ENCODE measurements around the gene HDHD2. TPM values are rescaled to one million over a fixed set of nuclear protein-coding genes. Genes with fewer than 3 reads are reported as not detected.

Gene HDHD2
- total RNA-seq, 4 donors from 2014 or later, result 16.5 to 44.4 (median 29.6) TPM

DNA sequence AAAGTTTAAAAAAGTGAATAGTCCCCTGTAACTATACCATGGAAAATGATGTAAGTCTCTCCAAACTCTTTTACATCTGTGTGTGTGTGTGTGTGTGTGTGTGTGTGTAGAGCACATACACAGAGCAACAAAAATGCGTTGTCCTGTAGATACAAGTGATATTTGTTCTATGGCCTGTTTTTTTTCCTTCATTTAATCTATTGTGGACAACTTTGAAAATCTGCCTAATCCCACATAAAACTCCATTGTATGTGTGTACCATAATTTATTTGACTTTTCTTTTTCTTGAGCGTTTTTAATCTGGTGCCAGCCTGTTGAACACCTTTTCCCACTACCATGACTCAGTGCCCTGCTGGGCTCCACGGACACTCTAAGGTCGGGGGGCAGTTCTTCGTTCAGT is 62.6 kb downstream of the HDHD2 start:
- Histone ChIP-seq H3K9me3 (no peaks in the 10 kb centered on the region), H3K36me3 (peaks cover 0 to 8% (median 0%) of the 10 kb centered on the region in 3 donors), H3K4me3 (no peak overlapping the region), H3K27ac (no peak overlapping the region), H3K27me3 (no peaks in the 10 kb centered on the region), H3K4me1 (no peaks in the 10 kb centered on the region)
- 65 to 68% methylated on average over 5 of the region's 5 CpGs for WGBS, 2 donors
- DNase-seq (ENCODE audit: low spot score in 2 of 2), result no peak
- TF ChIP-seq EP300 (IDR thresholded peaks at IDR 0.05), result no peak
- no peak for TF ChIP-seq CTCF (IDR thresholded peaks at IDR 0.05)
- TF ChIP-seq POLR2A (IDR thresholded peaks at IDR 0.05), result no peak

DNA sequence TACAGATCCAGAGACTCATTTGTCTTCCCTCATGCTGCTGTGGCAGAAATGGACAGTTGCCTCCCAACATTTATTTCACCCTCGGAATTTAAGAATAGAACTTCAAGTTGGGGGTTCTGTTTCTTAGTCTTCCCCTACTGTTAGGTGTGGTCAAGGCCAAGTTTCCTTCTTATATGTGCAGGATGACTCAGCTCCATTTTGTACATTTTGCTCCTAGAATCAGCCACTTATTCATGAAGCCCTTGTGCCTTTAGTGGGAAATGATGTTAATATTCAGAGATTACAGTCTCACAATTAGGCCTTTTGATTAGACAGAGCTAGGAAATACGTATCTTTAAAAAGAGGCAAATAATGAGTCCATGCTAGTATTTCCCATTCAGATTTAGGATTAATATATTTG is 68.7 kb downstream of the HDHD2 start:
- Histone ChIP-seq H3K36me3 (peaks cover 0 to 7% (median 0%) of the 10 kb centered on the region in 3 donors), H3K27me3 (no peaks in the 10 kb centered on the region), H3K9me3 (no peaks in the 10 kb centered on the region), H3K4me3 (no peak overlapping the region), H3K4me1 (peaks cover 0 to 5% (median 0%) of the 10 kb centered on the region in 4 donors), H3K27ac (no peak overlapping the region)
- 71 to 81% methylated on average over 2 of the region's 2 CpGs for WGBS, 2 donors
- no peak for TF ChIP-seq POLR2A (IDR thresholded peaks at IDR 0.05)
- no peak for TF ChIP-seq CTCF (IDR thresholded peaks at IDR 0.05)
- no peak for TF ChIP-seq EP300 (IDR thresholded peaks at IDR 0.05)
- no peak for DNase-seq (ENCODE audit: low spot score in 2 of 2)

GRCh38 chr18:47080872-47081271 is 69.4 kb downstream of the HDHD2 start:
- H3K9me3 ChIP-seq, result no peaks in the 10 kb centered on the region
- no peaks in the 10 kb centered on the region for H3K36me3 ChIP-seq
- WGBS, 2 donors, result 92 to 94% methylated on average over 2 of the region's 2 CpGs
- TF ChIP-seq CTCF (IDR thresholded peaks at IDR 0.05) (no peak), EP300 (IDR thresholded peaks at IDR 0.05) (no peak), POLR2A (IDR thresholded peaks at IDR 0.05) (no peak)
- H3K4me3 ChIP-seq, result no peak overlapping the region
- no peak overlapping the region for H3K27ac ChIP-seq
- peaks cover 0 to 5% (median 0%) of the 10 kb centered on the region in 4 donors for H3K4me1 ChIP-seq
- no peak for DNase-seq (ENCODE audit: low spot score in 2 of 2)
- no peaks in the 10 kb centered on the region for H3K27me3 ChIP-seq

- H3K9me3 ChIP-seq, result no peaks in the 10 kb centered on the region
- no peaks in the 10 kb centered on the region for H3K36me3 ChIP-seq
- TF ChIP-seq CTCF (IDR thresholded peaks at IDR 0.05) (no peak), EP300 (IDR thresholded peaks at IDR 0.05) (no peak), POLR2A (IDR thresholded peaks at IDR 0.05) (no peak)
- no peak overlapping the region for H3K4me3 ChIP-seq
- no peak for DNase-seq (ENCODE audit: low spot score in 2 of 2)
- 58 to 59% methylated on average over 7 of the region's 7 CpGs for WGBS, 2 donors
- H3K27ac ChIP-seq, result no peak overlapping the region
- H3K27me3 ChIP-seq, result no peaks in the 10 kb centered on the region
- H3K4me1 ChIP-seq, result peaks cover 0 to 5% (median 0%) of the 10 kb centered on the region in 4 donors
Observed at GRCh38 chr18:47077111-47077510, 73.2 kb downstream of the HDHD2 start.

- no peak overlapping the region for H3K27ac ChIP-seq
- TF ChIP-seq CTCF (IDR thresholded peaks at IDR 0.05), result no peak
- TF ChIP-seq POLR2A (IDR thresholded peaks at IDR 0.05), result no peak
- TF ChIP-seq EP300 (IDR thresholded peaks at IDR 0.05), result no peak
- H3K27me3 ChIP-seq, result no peaks in the 10 kb centered on the region
- H3K9me3 ChIP-seq, result no peaks in the 10 kb centered on the region
- 35 to 44% methylated on average over 13 of the region's 13 CpGs for WGBS, 2 donors
- no peak overlapping the region for H3K4me3 ChIP-seq
- H3K36me3 ChIP-seq, result no peaks in the 10 kb centered on the region
- peaks cover 0 to 5% (median 0%) of the 10 kb centered on the region in 4 donors for H3K4me1 ChIP-seq
- no peak for DNase-seq (ENCODE audit: low spot score in 2 of 2)
Observed at GRCh38 chr18:47075098-47075883, 75.0 kb downstream of the HDHD2 start.

Measured in tibial nerve (tissue), 4 donors.